ENCODE data around the gene MAST4.
A peak's percentile ranks its signal among the peaks of the same experiment; 100 is the strongest.

The MAST4 gene

GRCh38 chr5:66595756-66596635 lies at the start of gene MAST4:
Gene MAST4 (plus strand): TSS chr5:66596393. CDS start chr5:66596656, 263 bp downstream.
- DNase-seq (ENCODE audit: low read depth in 2 of 2), result peak; percentile 51 to 64

- DNase-seq (ENCODE audit: low read depth in 2 of 2), result no peak
Measured at GRCh38 chr5:66546541-66546940, 49.7 kb upstream of the MAST4 start.

- DNase-seq (ENCODE audit: low read depth in 2 of 2), result no peak
Measured at GRCh38 chr5:66551338-66551737, 44.9 kb upstream of the MAST4 start.

- DNase-seq (ENCODE audit: low read depth in 2 of 2), result no peak
Measured at GRCh38 chr5:66551945-66552344, 44.2 kb upstream of the MAST4 start.

- DNase-seq (ENCODE audit: low read depth in 2 of 2), result no peak
Measured at GRCh38 chr5:66553368-66553912, 42.8 kb upstream of the MAST4 start.

- peak; percentile 14 to 30 for DNase-seq (ENCODE audit: low read depth in 2 of 2)
Measured at GRCh38 chr5:66553916-66554575, 42.1 kb upstream of the MAST4 start.

GRCh38 chr5:66554884-66555283 lies 41.3 kb upstream of the MAST4 start:
- DNase-seq (ENCODE audit: low read depth in 2 of 2), result no peak

- DNase-seq (ENCODE audit: low read depth in 2 of 2), result peak in 1 of 2 donors; percentile 12
Measured at GRCh38 chr5:66558560-66558959, 37.6 kb upstream of the MAST4 start.

GRCh38 chr5:66560371-66560770 lies 35.8 kb upstream of the MAST4 start:
- DNase-seq (ENCODE audit: low read depth in 2 of 2), result no peak

GRCh38 chr5:66561256-66561990 lies 34.8 kb upstream of the MAST4 start:
- DNase-seq (ENCODE audit: low read depth in 2 of 2), result no peak

- DNase-seq (ENCODE audit: low read depth in 2 of 2), result no peak
Measured at GRCh38 chr5:66565878-66566277, 30.3 kb upstream of the MAST4 start.

- no peak for DNase-seq (ENCODE audit: low read depth in 2 of 2)
Measured at GRCh38 chr5:66567474-66567873, 28.7 kb upstream of the MAST4 start.

- no peak for DNase-seq (ENCODE audit: low read depth in 2 of 2)
Measured at GRCh38 chr5:66570201-66570600, 26.0 kb upstream of the MAST4 start.

GRCh38 chr5:66573733-66574132 lies 22.5 kb upstream of the MAST4 start:
- DNase-seq (ENCODE audit: low read depth in 2 of 2), result no peak

- DNase-seq (ENCODE audit: low read depth in 2 of 2), result no peak
Measured at GRCh38 chr5:66582499-66583165, 13.6 kb upstream of the MAST4 start.

- no peak for DNase-seq (ENCODE audit: low read depth in 2 of 2)
Measured at GRCh38 chr5:66585291-66585690, 10.9 kb upstream of the MAST4 start.

GRCh38 chr5:66587771-66588170 lies 8.4 kb upstream of the MAST4 start:
- DNase-seq (ENCODE audit: low read depth in 2 of 2), result no peak

GRCh38 chr5:66596636-66597182 lies 516 bp downstream of the MAST4 start:
- DNase-seq (ENCODE audit: low read depth in 2 of 2), result no peak

- no peak for DNase-seq (ENCODE audit: low read depth in 2 of 2)
Measured at GRCh38 chr5:66597183-66597757, 1.1 kb downstream of the MAST4 start.

GRCh38 chr5:66602621-66603020 lies 6.4 kb downstream of the MAST4 start:
- DNase-seq (ENCODE audit: low read depth in 2 of 2), result no peak

- no peak for DNase-seq (ENCODE audit: low read depth in 2 of 2)
Measured at GRCh38 chr5:66603164-66603563, 7.0 kb downstream of the MAST4 start.
